Mammary epithelial cell (primary cell): ENCODE results near the gene SIX5.

Experiments used
- EZH2 ChIP-seq: IDR thresholded peaks from 2 replicates; pipeline ENCODE4 v1.6.1; 2012; ENCODE audit warnings: low read length, inconsistent platforms, borderline replicate concordance
- TF ChIP-seq, protein P1 (sequence below), 2 donors: IDR thresholded peaks in 1 of 2; conservative IDR thresholded peaks in 1 of 2; 2 replicates each; pipeline ENCODE4 v1.5.1; 2011 to 2012; ENCODE audit warnings: inconsistent platforms in 2 of 2, low read length in 2 of 2, mild to moderate bottlenecking in 2 of 2, control low read depth in 1 of 2, low read depth in 1 of 2; ENCODE audit not compliant: insufficient read depth in 1 of 2; ENCODE audit errors: extremely low read depth in 1 of 2

DNA sequence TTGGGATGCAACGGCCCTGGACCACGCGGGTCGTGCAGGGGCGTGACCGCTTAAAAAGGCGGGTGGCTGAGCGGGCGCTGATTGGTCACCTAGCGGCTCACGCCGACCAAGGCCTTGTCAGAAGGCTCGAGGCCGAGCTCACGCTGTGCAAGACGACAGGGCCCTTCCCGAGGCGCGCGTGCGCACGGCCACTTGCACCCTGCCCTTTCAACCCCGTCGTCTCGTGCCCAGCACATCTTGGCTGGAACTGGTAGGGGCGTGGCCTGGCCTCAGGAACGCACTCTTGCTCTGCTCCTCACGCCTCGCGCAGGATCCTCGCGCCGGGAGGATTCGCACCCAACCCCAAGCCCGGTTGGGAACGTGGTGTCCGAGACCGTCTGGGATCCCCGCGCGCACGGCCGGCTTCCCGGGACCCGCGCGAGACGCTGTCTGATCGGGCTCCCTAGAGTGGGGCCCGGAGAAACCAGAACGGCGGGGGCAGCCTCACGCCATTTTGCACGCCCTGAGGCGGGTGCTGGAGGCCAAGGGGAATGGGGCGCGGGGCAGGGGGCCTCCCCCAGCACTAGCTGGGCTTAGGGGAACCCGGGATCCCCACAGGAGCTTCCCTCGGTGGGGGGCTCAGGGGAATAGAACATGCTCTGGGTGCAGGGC is 35.8 kb downstream of the SIX5 start, which contains the start of gene MEIOSIN:
- TF ChIP-seq, protein P1, sequence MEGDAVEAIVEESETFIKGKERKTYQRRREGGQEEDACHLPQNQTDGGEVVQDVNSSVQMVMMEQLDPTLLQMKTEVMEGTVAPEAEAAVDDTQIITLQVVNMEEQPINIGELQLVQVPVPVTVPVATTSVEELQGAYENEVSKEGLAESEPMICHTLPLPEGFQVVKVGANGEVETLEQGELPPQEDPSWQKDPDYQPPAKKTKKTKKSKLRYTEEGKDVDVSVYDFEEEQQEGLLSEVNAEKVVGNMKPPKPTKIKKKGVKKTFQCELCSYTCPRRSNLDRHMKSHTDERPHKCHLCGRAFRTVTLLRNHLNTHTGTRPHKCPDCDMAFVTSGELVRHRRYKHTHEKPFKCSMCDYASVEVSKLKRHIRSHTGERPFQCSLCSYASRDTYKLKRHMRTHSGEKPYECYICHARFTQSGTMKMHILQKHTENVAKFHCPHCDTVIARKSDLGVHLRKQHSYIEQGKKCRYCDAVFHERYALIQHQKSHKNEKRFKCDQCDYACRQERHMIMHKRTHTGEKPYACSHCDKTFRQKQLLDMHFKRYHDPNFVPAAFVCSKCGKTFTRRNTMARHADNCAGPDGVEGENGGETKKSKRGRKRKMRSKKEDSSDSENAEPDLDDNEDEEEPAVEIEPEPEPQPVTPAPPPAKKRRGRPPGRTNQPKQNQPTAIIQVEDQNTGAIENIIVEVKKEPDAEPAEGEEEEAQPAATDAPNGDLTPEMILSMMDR (conservative IDR thresholded peaks at IDR 0.05 in 1 of 2, IDR thresholded peaks at IDR 0.05 in 1 of 2; ENCODE audit: extremely low read depth in 1 of 2, insufficient read depth in 1 of 2, low read depth in 1 of 2, low read length in 2 of 2) = no peak
- no peak for TF ChIP-seq EZH2
